ENCODE results near the gene DRC7.

GRCh38 chr16:57675741-57676551 is 18.7 kb upstream of the DRC7 start:
- TF ChIP-seq CTCF (IDR thresholded peaks at IDR 0.05; ENCODE audit: poor library complexity, severe bottlenecking) (no peak), RAD21 (conservative IDR thresholded peaks at IDR 0.05) (no peak), EZH2 (IDR thresholded peaks at IDR 0.05; ENCODE audit: borderline replicate concordance, insufficient read depth, low read length, poor library complexity, severe bottlenecking) (no peak), EP300 (conservative IDR thresholded peaks at IDR 0.05; ENCODE audit: poor library complexity, severe bottlenecking) (no peak), TAF1 (IDR thresholded peaks at IDR 0.05; ENCODE audit: low read depth) (no peak), MXI1 (conservative IDR thresholded peaks at IDR 0.05; ENCODE audit: poor library complexity, severe bottlenecking) (no peak), POLR2AphosphoS5 (IDR thresholded peaks at IDR 0.05) (no peak)

All from neural cell (in vitro differentiated cells).